ENCODE data around the gene NRG4.
"Not testable (repeated sequence)": the region's sequence is repeated elsewhere in the genome, so short reads cannot be mapped to it uniquely, and the experiment has no call there.

Gene NRG4

GRCh38 chr15:75925440-75925839 lies 86.8 kb downstream of the NRG4 start:
- H3K36me3 Mint-ChIP-seq (ENCODE audit: low read depth), result peaks cover 52% of the 10 kb centered on the region
- peaks cover 61% of the 10 kb centered on the region for H3K4me1 Mint-ChIP-seq (ENCODE audit: low read depth)
- H3K9me3 Mint-ChIP-seq, result no peaks in the 10 kb centered on the region
- H3K27ac Mint-ChIP-seq, result no peak overlapping the region
- no peak overlapping the region for H3K4me3 Mint-ChIP-seq
- H3K27me3 Mint-ChIP-seq, result no peaks in the 10 kb centered on the region

GRCh38 chr15:75924576-75924975 lies 87.6 kb downstream of the NRG4 start:
- H3K36me3 Mint-ChIP-seq (ENCODE audit: low read depth), result peaks cover 54% of the 10 kb centered on the region
- no peak overlapping the region for H3K27ac Mint-ChIP-seq
- H3K4me3 Mint-ChIP-seq, result no peak overlapping the region
- H3K4me1 Mint-ChIP-seq (ENCODE audit: low read depth), result peaks cover 53% of the 10 kb centered on the region
- H3K27me3 Mint-ChIP-seq, result no peaks in the 10 kb centered on the region
- no peaks in the 10 kb centered on the region for H3K9me3 Mint-ChIP-seq

GRCh38 chr15:75923756-75924155 lies 88.5 kb downstream of the NRG4 start:
- no peaks in the 10 kb centered on the region for H3K27me3 Mint-ChIP-seq
- peak overlapping the region; percentile 10 for H3K27ac Mint-ChIP-seq
- H3K9me3 Mint-ChIP-seq, result no peaks in the 10 kb centered on the region
- peaks cover 62% of the 10 kb centered on the region for H3K36me3 Mint-ChIP-seq (ENCODE audit: low read depth)
- H3K4me1 Mint-ChIP-seq (ENCODE audit: low read depth), result peaks cover 50% of the 10 kb centered on the region
- no peak overlapping the region for H3K4me3 Mint-ChIP-seq

GRCh38 chr15:75921732-75922703 lies 90.2 kb downstream of the NRG4 start:
- Mint-ChIP-seq H3K27me3 (no peaks in the 10 kb centered on the region), H3K4me3 (no peak overlapping the region), H3K27ac (no peak overlapping the region), H3K9me3 (no peaks in the 10 kb centered on the region), H3K4me1 (ENCODE audit: low read depth) (peaks cover 35% of the 10 kb centered on the region), H3K36me3 (ENCODE audit: low read depth) (peaks cover 70% of the 10 kb centered on the region)

GRCh38 chr15:75920079-75920478 lies 92.1 kb downstream of the NRG4 start:
- H3K36me3 Mint-ChIP-seq (ENCODE audit: low read depth), result peaks cover 61% of the 10 kb centered on the region
- H3K4me3 Mint-ChIP-seq, result no peak overlapping the region
- no peaks in the 10 kb centered on the region for H3K27me3 Mint-ChIP-seq
- peaks cover 20% of the 10 kb centered on the region for H3K4me1 Mint-ChIP-seq (ENCODE audit: low read depth)
- no peak overlapping the region for H3K27ac Mint-ChIP-seq
- no peaks in the 10 kb centered on the region for H3K9me3 Mint-ChIP-seq

GRCh38 chr15:75918135-75918534 lies 94.1 kb downstream of the NRG4 start:
- no peaks in the 10 kb centered on the region for H3K27me3 Mint-ChIP-seq
- peaks cover 65% of the 10 kb centered on the region for H3K36me3 Mint-ChIP-seq (ENCODE audit: low read depth)
- H3K9me3 Mint-ChIP-seq, result no peaks in the 10 kb centered on the region
- H3K4me1 Mint-ChIP-seq (ENCODE audit: low read depth), result peaks cover 11% of the 10 kb centered on the region
- H3K4me3 Mint-ChIP-seq, result no peak overlapping the region
- peak overlapping the region; percentile 13 for H3K27ac Mint-ChIP-seq

GRCh38 chr15:75916978-75917377 lies 95.2 kb downstream of the NRG4 start:
- Mint-ChIP-seq H3K4me3 (no peak overlapping the region), H3K27me3 (no peaks in the 10 kb centered on the region), H3K27ac (no peak overlapping the region), H3K9me3 (no peaks in the 10 kb centered on the region), H3K36me3 (ENCODE audit: low read depth) (peaks cover 65% of the 10 kb centered on the region), H3K4me1 (ENCODE audit: low read depth) (no peaks in the 10 kb centered on the region)

- H3K4me3 Mint-ChIP-seq, H3K27ac Mint-ChIP-seq, H3K9me3 Mint-ChIP-seq, H3K27me3 Mint-ChIP-seq: not testable (repeated sequence)
- peaks cover 74% of the 10 kb centered on the region for H3K36me3 Mint-ChIP-seq (ENCODE audit: low read depth)
- H3K4me1 Mint-ChIP-seq (ENCODE audit: low read depth), result peaks cover 43% of the 10 kb centered on the region
Measured at GRCh38 chr15:75910355-75910754, 101.9 kb downstream of the NRG4 start.

- H3K4me1 Mint-ChIP-seq (ENCODE audit: low read depth), result peaks cover 47% of the 10 kb centered on the region
Measured at GRCh38 chr15:75905231-75905630, 107.0 kb downstream of the NRG4 start.

GRCh38 chr15:75903331-75904239 lies 108.6 kb downstream of the NRG4 start, which contains the start of gene FBXO22:
Gene FBXO22, plus strand, starts transcription at chr15:75903878. Its CDS starts 86 bp downstream, at chr15:75903964.
- no peaks in the 10 kb centered on the region for H3K27me3 Mint-ChIP-seq
- peak within 1 kb of the TSS; percentile 97 for H3K4me3 Mint-ChIP-seq
- H3K27ac Mint-ChIP-seq, result peak within 1 kb of the TSS; percentile 98
- peaks cover 26% of the 10 kb centered on the region for H3K36me3 Mint-ChIP-seq (ENCODE audit: low read depth)
- H3K4me1 Mint-ChIP-seq (ENCODE audit: low read depth), result peaks cover 33% of the 10 kb centered on the region
- H3K9me3 Mint-ChIP-seq, result no peaks in the 10 kb centered on the region

More at GRCh38 chr15:75905231-75905630, 107.0 kb downstream of the NRG4 start:
- Mint-ChIP-seq H3K27me3 (no peaks in the 10 kb centered on the region), H3K27ac (peak overlapping the region; percentile 76), H3K4me3 (peak overlapping the region; percentile 97), H3K9me3 (no peaks in the 10 kb centered on the region), H3K36me3 (ENCODE audit: low read depth) (peaks cover 41% of the 10 kb centered on the region)

GRCh38 chr15:75902129-75902557 lies 110.1 kb downstream of the NRG4 start:
- peak overlapping the region; percentile 25 for H3K4me3 Mint-ChIP-seq
- H3K4me1 Mint-ChIP-seq (ENCODE audit: low read depth), result peaks cover 33% of the 10 kb centered on the region
- no peaks in the 10 kb centered on the region for H3K9me3 Mint-ChIP-seq
- H3K27me3 Mint-ChIP-seq, result no peaks in the 10 kb centered on the region
- H3K36me3 Mint-ChIP-seq (ENCODE audit: low read depth), result peaks cover 28% of the 10 kb centered on the region
- peak overlapping the region; percentile 61 for H3K27ac Mint-ChIP-seq

GRCh38 chr15:75900577-75900976 lies 111.6 kb downstream of the NRG4 start:
- no peaks in the 10 kb centered on the region for H3K9me3 Mint-ChIP-seq
- no peaks in the 10 kb centered on the region for H3K27me3 Mint-ChIP-seq
- H3K4me3 Mint-ChIP-seq, result no peak overlapping the region
- no peak overlapping the region for H3K27ac Mint-ChIP-seq
- H3K36me3 Mint-ChIP-seq (ENCODE audit: low read depth), result peaks cover 17% of the 10 kb centered on the region
- H3K4me1 Mint-ChIP-seq (ENCODE audit: low read depth), result peaks cover 24% of the 10 kb centered on the region

GRCh38 chr15:75895731-75896130 lies 116.5 kb downstream of the NRG4 start:
- Mint-ChIP-seq H3K9me3 (no peaks in the 10 kb centered on the region), H3K36me3 (ENCODE audit: low read depth) (peaks cover 10% of the 10 kb centered on the region), H3K27me3 (no peaks in the 10 kb centered on the region), H3K4me3 (no peak overlapping the region), H3K27ac (no peak overlapping the region), H3K4me1 (ENCODE audit: low read depth) (peaks cover 10% of the 10 kb centered on the region)

GRCh38 chr15:75891895-75892294 lies 120.3 kb downstream of the NRG4 start:
- peaks cover 13% of the 10 kb centered on the region for H3K4me1 Mint-ChIP-seq (ENCODE audit: low read depth)
- H3K27me3 Mint-ChIP-seq, result no peaks in the 10 kb centered on the region
- H3K4me3 Mint-ChIP-seq, result no peak overlapping the region
- H3K27ac Mint-ChIP-seq, result peak overlapping the region; percentile 50
- peaks cover 11% of the 10 kb centered on the region for H3K36me3 Mint-ChIP-seq (ENCODE audit: low read depth)
- no peaks in the 10 kb centered on the region for H3K9me3 Mint-ChIP-seq
